HepG2 (cell line): ENCODE results near the gene EYA2. TPM values are rescaled to one million over a fixed set of nuclear protein-coding genes. Genes with fewer than 3 reads are reported as not detected.

Experiments used
- ATAC-seq: fragments of 200-7000 bp; cut with Tn5 transposase; 3 replicates; pipeline ENCODE4 v1.9.1; 2020; ENCODE audit warnings: mild to moderate bottlenecking, moderate library complexity
- BruUV-seq: library from RNA; stranded (reverse); fragments of 400-500 nt; replicated peaks from 2 replicates; lab custom pipeline; 2021; lab: Mats Ljungman, UMichigan
- CTCF ChIA-PET: fragments of 300-600 bp; formaldehyde crosslinking; extraction: SDS; loops from one replicate; lab custom pipeline; 2021; ENCODE audit warnings: low total read pairs, inconsistent platforms, low intra/inter-chr PET ratio; lab: Yijun Ruan, JAX
- POLR2A ChIA-PET: fragments of 350-600 bp; sonication (Branson Sonifier 250); formaldehyde crosslinking; loops from one replicate; lab custom pipeline; 2020; ENCODE audit warnings: antibody characterized with exemption, inconsistent platforms; lab: Yijun Ruan, JAX
- DNase-seq: peaks from one replicate; pipeline ENCODE4 v3.0.0-alpha.2; 2015; ENCODE audit warnings: low spot score
- FAIRE-seq: peaks from 3 replicates; lab custom pipeline; 2011; peaks lifted over from hg19 to GRCh38; lab: Jason Lieb, UNC
- H2AFZ ChIP-seq: one replicate; pipeline ENCODE4 v1.6.1; 2011; ENCODE audit warnings: low read length, inconsistent platforms
- H3K27ac ChIP-seq: fragments of 300-600 bp; 3 replicates; pipeline ENCODE4 v1.8.0; 2011; ENCODE audit warnings: mixed run types, mild to moderate bottlenecking, mixed read lengths, low read length, inconsistent platforms; ENCODE audit not compliant: insufficient read depth; ENCODE audit errors: extremely low read length
- H3K27me3 ChIP-seq, 2 experiments: fragments of 200-600 bp in 1 of 2; 2 replicates in 1 of 2; 3 replicates in 1 of 2; pipeline versions ENCODE4 v1.6.0 to v1.8.0; 2011; ENCODE audit warnings: low read length in 2 of 2, mild to moderate bottlenecking in 2 of 2, moderate library complexity in 2 of 2, inconsistent platforms in 1 of 2; ENCODE audit not compliant: insufficient read depth in 2 of 2, control insufficient read depth in 1 of 2
- H3K36me3 ChIP-seq, 2 experiments: fragments of 200-600 bp in 1 of 2; replicated peaks in 1 of 2; 2 replicates in 1 of 2; 3 replicates in 1 of 2; pipeline versions ENCODE4 v1.5.1 to v1.8.0; 2011; ENCODE audit warnings: low read length in 2 of 2, inconsistent platforms in 1 of 2; ENCODE audit not compliant: insufficient read depth in 2 of 2, control insufficient read depth in 1 of 2
- H3K4me1 ChIP-seq: 2 replicates; pipeline ENCODE4 v1.5.1; 2012; ENCODE audit warnings: low read length, inconsistent platforms; ENCODE audit not compliant: insufficient read depth
- H3K4me2 ChIP-seq: 2 replicates; pipeline ENCODE4 v1.6.0; 2011; ENCODE audit warnings: low read depth, low read length, inconsistent platforms
- H3K4me3 ChIP-seq, 3 experiments: fragments of 200-600 bp in 1 of 3; sonication (generic), shearing (Covaris generic) in 1 of 3; replicated peaks in 1 of 3; 2 replicates each; pipeline ENCODE4 v1.5.1; 2011 to 2016; ENCODE audit warnings: low read length in 3 of 3, inconsistent platforms in 2 of 3, low read depth in 2 of 3, mild to moderate bottlenecking in 2 of 3, control low read depth in 1 of 3, mixed read lengths in 1 of 3; ENCODE audit not compliant: insufficient read depth in 1 of 3
- H3K79me2 ChIP-seq: one replicate; pipeline ENCODE4 v1.6.1; 2011; ENCODE audit warnings: low read length, inconsistent platforms; ENCODE audit not compliant: insufficient read depth
- H3K9ac ChIP-seq: 2 replicates; pipeline ENCODE4 v1.6.0; 2011; ENCODE audit warnings: mild to moderate bottlenecking, low read depth, low read length, inconsistent platforms; ENCODE audit not compliant: insufficient read depth
- H3K9me3 ChIP-seq: 2 replicates; pipeline ENCODE4 v1.5.1; 2012; ENCODE audit warnings: mild to moderate bottlenecking, low read length
- H4K20me1 ChIP-seq: 2 replicates; pipeline ENCODE4 v1.6.0; 2011; ENCODE audit warnings: inconsistent platforms, mild to moderate bottlenecking, low read length, moderate library complexity; ENCODE audit not compliant: insufficient read depth
- BRF2 ChIP-seq: sonication (generic); formaldehyde crosslinking; IDR thresholded peaks from 2 replicates; pipeline ENCODE4 v1.8.1; 2022; ENCODE audit warnings: mild to moderate bottlenecking, missing genetic modification reagents
- DNMT1 ChIP-seq: sonication (generic); formaldehyde crosslinking; IDR thresholded peaks from 2 replicates; pipeline ENCODE4 v1.5.1; 2020; ENCODE audit warnings: mild to moderate bottlenecking, missing genetic modification reagents
- E2F2 ChIP-seq: sonication (generic); formaldehyde crosslinking; IDR thresholded peaks from 2 replicates; pipeline ENCODE4 v1.4.0; 2020; ENCODE audit warnings: missing genetic modification reagents, borderline replicate concordance
- MAFK ChIP-seq, 2 experiments: IDR thresholded peaks in 1 of 2; conservative IDR thresholded peaks in 1 of 2; 2 replicates each; pipeline ENCODE4 v1.6.1; 2011; ENCODE audit warnings: improper control_type of control experiment in 2 of 2, low read length in 2 of 2
- MXD4 ChIP-seq: IDR thresholded peaks from 2 replicates; pipeline ENCODE4 v1.6.1; 2016; ENCODE audit warnings: mild to moderate bottlenecking, missing biosample characterization, missing genetic modification reagents
- PHB2 ChIP-seq: fragments of 450-650 bp; IDR thresholded peaks from 2 replicates; pipeline ENCODE4 v1.6.1; 2018; ENCODE audit not compliant: partially characterized antibody
- SETDB1 ChIP-seq: sonication (generic); formaldehyde crosslinking; IDR thresholded peaks from 2 replicates; pipeline ENCODE4 v1.5.1; 2020; ENCODE audit warnings: missing genetic modification reagents, mild to moderate bottlenecking, borderline replicate concordance
- SKI ChIP-seq: fragments of 450-650 bp; IDR thresholded peaks from one replicate; pipeline ENCODE4 v1.6.1; 2018; ENCODE audit warnings: mild to moderate bottlenecking; ENCODE audit not compliant: partially characterized antibody
- THAP9 ChIP-seq: sonication (generic); formaldehyde crosslinking; IDR thresholded peaks from 2 replicates; pipeline ENCODE4; 2020; ENCODE audit warnings: missing genetic modification reagents, mild to moderate bottlenecking, borderline replicate concordance
- ZBTB20 ChIP-seq: sonication (generic); formaldehyde crosslinking; IDR thresholded peaks from 2 replicates; pipeline ENCODE4 v1.8.1; 2023; ENCODE audit warnings: missing genetic modification reagents, low read depth, mild to moderate bottlenecking, borderline replicate concordance
- ZFP1 ChIP-seq: IDR thresholded peaks from 2 replicates; pipeline ENCODE4 v1.6.1; 2016
- ZNF543 ChIP-seq: sonication (generic); formaldehyde crosslinking; IDR thresholded peaks from 2 replicates; pipeline ENCODE4 v1.4.0; 2020; ENCODE audit warnings: mild to moderate bottlenecking, missing genetic modification reagents
- ZNF549 ChIP-seq: sonication (generic); formaldehyde crosslinking; IDR thresholded peaks from 2 replicates; pipeline ENCODE4 v1.5.0; 2020; ENCODE audit warnings: missing genetic modification reagents
- ZNF576 ChIP-seq: sonication (generic); formaldehyde crosslinking; IDR thresholded peaks from 2 replicates; pipeline ENCODE4 v1.4.0; 2020; ENCODE audit warnings: mild to moderate bottlenecking, missing genetic modification reagents
- WGBS: methylation state at CpG from one replicate; pipeline ENCODE4 v1.1.6; 2017; ENCODE audit warnings: low lambda C conversion rate; 5-methylcytosine and 5-hydroxymethylcytosine counted together
- in situ Hi-C: cut with HindIII; loops from 2 replicates; pipeline ENCODE4 v1.10.0; 2017; ENCODE audit warnings: low pct_unique_long_range_greater_than_20kb; ENCODE audit not compliant: extremely low pct_ligation_motif_present
- intact Hi-C: fragments of 100-400 bp; cut with micrococcal nuclease; formaldehyde crosslinking; loops from one replicate; pipeline ENCODE4 v1.10.0; 2022; ENCODE audit not compliant: unreplicated experiment
- polyA plus RNA-seq, 8 experiments: library from polyadenylated mRNA; depleted of rRNA in 3 of 8; stranded (reverse) in 7 of 8; unstranded in 1 of 8; fragments of >200 nt; fragmentation: Illumina TruSeq in 4 of 8; extraction: Trizol in 4 of 8; gene quantifications; 2 replicates each; pipeline versions ENCODE4 v1.2.1 to v1.2.3, GENCODE V29; 2011 to 2016; ENCODE audit warnings: low read depth in 4 of 8, missing spikeins in 1 of 8, mixed read lengths in 1 of 8; ENCODE audit not compliant: insufficient read depth in 1 of 8
- total RNA-seq, 5 experiments: library from RNA; depleted of rRNA; stranded (reverse); fragments of >200 nt; fragmentation: Illumina TruSeq; extraction: Trizol; gene quantifications; 2 replicates each; pipeline ENCODE4 v1.2.3, GENCODE V29; 2016; ENCODE audit warnings: low read depth in 1 of 5

Gene EYA2
- total and polyA plus RNA-seq, 2 of the 13 experiments (the other 11 are each of a cell fraction or from before 2014, with no cell fraction given), result not detected

GRCh38 chr20:47110819-47111218, 216.2 kb downstream of the EYA2 start:
- TF ChIP-seq PHB2 (no peak), ZFP1 (peak; percentile 96; the same call in 1 of the 2 replicates), MAFK (conservative IDR thresholded peaks at IDR 0.05 in 1 of 2, IDR thresholded peaks at IDR 0.05 in 1 of 2; ENCODE audit: low read length in 2 of 2) (no peak), E2F2 (CRISPR knock-in tag) (no peak)
- Histone ChIP-seq H3K27ac (no peak overlapping the region), H3K79me2 (no peaks in the 10 kb centered on the region), H3K36me3 (no peaks in the 10 kb centered on the region), H3K4me3 (no peak overlapping the region), H2AFZ (no peak overlapping the region), H3K4me2 (no peak overlapping the region), H3K4me1 (no peaks in the 10 kb centered on the region), H3K9ac (no peak overlapping the region), H3K9me3 (peaks cover 15% of the 10 kb centered on the region), H4K20me1 (no peaks in the 10 kb centered on the region), H3K27me3 (peaks cover 3 to 16% of the 10 kb centered on the region in 2 experiments; a peak in 3 of 5 replicates)
- ChIA-PET CTCF (no interaction called here), POLR2A (no interaction called here)
- no peak for DNase-seq
- WGBS, result 0% methylated on average over 1 of the region's 1 CpG
- BruUV-seq, result no TSS peak
- intact Hi-C loops (no loop called here), in situ Hi-C loops (no loop called here)
- no peak for ATAC-seq
- FAIRE-seq, result no peak

- ATAC-seq, result no peak
- H4K20me1 ChIP-seq, result no peaks in the 10 kb centered on the region
- no peak overlapping the region for H3K4me2 ChIP-seq
- CTCF ChIA-PET, result no interaction called here
- DNase-seq, result no peak
- peaks cover 15% of the 10 kb centered on the region for H3K9me3 ChIP-seq
- no peak overlapping the region for H3K27ac ChIP-seq
- BruUV-seq, result no TSS peak
- no peaks in the 10 kb centered on the region for H3K36me3 ChIP-seq
- no peak overlapping the region for H3K4me3 ChIP-seq
- H3K79me2 ChIP-seq, result no peaks in the 10 kb centered on the region
- POLR2A ChIA-PET, result no interaction called here
- H3K27me3 ChIP-seq, result peaks cover 3 to 17% of the 10 kb centered on the region in 2 experiments; a peak in 3 of 5 replicates
- intact Hi-C loops, result no loop called here
- no peak overlapping the region for H3K9ac ChIP-seq
- in situ Hi-C loops, result no loop called here
- no peaks in the 10 kb centered on the region for H3K4me1 ChIP-seq
- FAIRE-seq, result no peak
- no peak overlapping the region for H2AFZ ChIP-seq
- 3% methylated on average over 5 of the region's 5 CpGs for WGBS
- TF ChIP-seq PHB2 (no peak), ZNF543 (CRISPR knock-in tag) (no peak), MXD4 (CRISPR knock-in tag) (no peak), SKI (no peak), ZBTB20 (CRISPR knock-in tag) (no peak), ZNF576 (CRISPR knock-in tag) (no peak), SETDB1 (no peak), ZNF549 (CRISPR knock-in tag) (no peak), THAP9 (CRISPR knock-in tag) (no peak), DNMT1 (no peak), BRF2 (CRISPR knock-in tag) (no peak)
Observed at GRCh38 chr20:47111576-47111975, 216.9 kb downstream of the EYA2 start.
